ENCODE measurements around the gene SLC15A4.
"Not testable (repeated sequence)": the region's sequence is repeated elsewhere in the genome, so short reads cannot be mapped to it uniquely, and the experiment has no call there.

The SLC15A4 gene

DNA sequence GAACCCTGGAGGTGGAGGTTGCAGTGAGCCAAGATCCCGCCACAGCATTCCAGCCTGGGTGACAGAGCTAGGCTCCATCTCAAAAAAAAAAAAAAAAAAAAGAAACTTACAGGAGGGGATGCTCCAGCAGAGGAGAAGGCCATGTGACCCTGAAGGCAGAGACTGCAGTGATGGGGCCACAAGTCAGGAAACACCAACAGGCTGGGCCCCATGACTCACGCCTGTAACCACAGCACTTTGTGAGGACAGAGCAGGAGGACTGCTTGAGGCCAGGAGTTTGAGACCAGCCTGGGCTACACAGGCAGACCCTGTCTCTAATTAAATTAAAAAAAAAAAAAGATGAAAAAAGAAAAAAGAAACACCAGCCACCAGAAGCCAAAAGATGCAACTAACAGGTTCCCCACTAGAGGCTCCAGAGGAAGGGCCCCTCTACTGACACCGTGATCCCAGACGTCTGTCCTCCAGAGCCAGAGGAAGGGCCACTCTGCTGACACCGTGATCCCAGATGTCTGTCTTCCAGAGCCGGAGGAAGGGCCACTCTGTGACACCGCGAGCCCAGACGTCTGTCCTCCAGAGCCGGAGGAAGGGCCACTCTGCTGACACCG, 20.4 kb upstream of the SLC15A4 start:
- no peak for DNase-seq (ENCODE audit: extremely low read depth in 1 of 2, low read depth in 1 of 2)

DNA sequence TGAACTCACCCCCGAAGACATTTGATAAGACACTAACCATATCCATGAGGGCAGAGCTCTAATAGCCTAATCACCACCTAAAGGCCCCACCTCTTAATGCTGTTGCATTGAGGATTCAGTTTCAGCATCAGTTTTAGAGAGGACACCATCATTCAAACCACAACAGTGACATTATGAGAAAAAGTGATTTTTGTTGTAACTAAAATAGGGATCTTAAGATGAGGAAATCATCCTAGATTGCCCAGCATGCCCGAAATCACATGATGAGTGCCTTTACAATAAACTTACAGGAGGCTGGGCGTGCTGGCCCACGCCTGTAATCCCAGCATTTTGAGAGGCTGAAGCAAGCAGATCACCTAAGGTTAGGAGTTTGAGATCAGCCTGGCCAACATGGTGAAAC, 19.8 kb upstream of the SLC15A4 start:
- no peak for DNase-seq (ENCODE audit: extremely low read depth in 1 of 2, low read depth in 1 of 2)

DNA sequence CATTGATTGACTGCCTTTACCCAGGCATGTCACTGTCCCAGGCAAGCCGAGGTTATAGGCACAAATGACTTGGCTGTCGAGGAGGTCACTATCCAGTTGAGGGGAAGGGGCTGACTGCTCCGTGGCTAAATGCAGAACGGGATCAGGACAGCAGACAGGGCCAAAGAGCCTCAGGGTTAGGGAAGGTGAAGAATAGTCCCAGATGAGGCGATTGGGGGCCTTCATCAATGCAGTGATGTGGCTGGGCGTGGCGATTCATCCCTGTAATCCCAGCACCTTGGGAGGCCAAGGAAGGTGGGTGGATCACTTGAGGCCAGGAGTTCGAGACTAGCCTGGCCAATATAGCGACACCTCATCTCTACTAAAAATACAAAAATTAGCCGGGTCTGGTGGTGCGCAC, 18.8 kb upstream of the SLC15A4 start:
- DNase-seq (ENCODE audit: extremely low read depth in 1 of 2, low read depth in 1 of 2) = no peak

DNA sequence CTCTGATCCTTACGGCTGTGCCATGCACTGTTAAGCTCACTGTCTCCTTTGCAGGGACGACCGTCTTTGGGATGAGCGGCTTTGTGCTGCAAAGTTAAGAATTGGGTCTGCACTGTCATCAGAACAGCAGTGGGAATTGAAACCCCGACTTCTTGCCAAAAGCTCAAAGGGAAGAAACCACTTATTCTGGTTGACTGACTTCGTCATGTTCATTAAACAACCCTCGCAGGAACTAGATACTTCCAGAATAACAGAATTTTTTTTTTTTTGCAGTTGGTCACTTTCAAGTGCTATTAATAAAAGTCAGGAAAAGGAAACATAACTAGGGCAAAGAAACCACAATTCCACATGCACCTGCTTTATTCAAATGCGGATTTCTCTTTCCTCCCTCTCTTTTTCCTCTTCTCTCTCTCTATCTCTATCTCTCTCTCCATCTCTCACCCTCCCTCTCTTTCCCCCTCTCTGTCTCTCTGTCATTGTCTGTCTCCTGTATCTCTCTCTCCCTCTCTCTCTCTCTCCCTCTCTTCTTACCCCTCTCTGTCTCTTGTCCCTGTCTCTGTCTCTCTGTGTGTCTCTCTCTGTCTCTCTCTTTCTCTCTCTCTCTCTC, 17.2 kb upstream of the SLC15A4 start:
- no peak for DNase-seq (ENCODE audit: extremely low read depth in 1 of 2, low read depth in 1 of 2)

DNA sequence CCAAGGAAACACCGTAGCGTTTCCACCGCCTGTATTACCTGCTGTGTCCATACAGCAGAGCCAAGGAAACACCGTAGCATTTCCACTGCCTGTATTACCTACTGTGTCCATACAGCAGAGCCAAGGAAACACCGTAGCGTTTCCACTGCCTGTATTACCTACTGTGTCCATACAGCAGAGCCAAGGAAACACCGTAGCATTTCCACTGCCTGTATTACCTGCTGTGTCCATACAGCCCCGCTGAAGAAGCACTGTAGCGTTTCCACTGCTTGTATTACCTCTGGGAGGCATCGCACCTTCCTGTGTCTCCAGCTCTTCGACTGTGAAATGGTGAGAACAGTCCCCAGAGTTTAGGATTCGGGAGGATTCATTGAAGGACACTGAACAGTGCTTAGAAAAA, 16.1 kb upstream of the SLC15A4 start:
- not testable (repeated sequence) for DNase-seq (ENCODE audit: extremely low read depth in 1 of 2, low read depth in 1 of 2)

DNA sequence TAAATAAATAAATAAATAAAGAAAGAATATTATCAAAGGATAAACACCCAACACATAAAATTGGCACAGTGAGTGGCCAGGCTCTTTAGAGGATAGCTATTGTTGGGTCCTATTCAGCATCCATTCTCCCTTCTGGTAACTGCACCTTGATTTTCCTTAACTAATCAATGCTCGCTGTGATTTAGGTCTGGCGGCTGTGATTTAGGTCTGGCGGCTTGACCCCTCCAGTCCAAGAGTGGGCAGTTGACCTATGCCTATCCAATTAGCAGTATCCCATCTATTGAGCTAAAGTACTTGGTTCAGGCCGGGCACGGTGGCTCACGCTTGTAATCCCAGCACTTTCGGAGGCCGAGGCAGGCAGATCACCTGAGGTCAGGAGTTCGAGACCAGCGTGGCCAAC, 9.7 kb upstream of the SLC15A4 start:
- no peak for DNase-seq (ENCODE audit: extremely low read depth in 1 of 2, low read depth in 1 of 2)

DNA sequence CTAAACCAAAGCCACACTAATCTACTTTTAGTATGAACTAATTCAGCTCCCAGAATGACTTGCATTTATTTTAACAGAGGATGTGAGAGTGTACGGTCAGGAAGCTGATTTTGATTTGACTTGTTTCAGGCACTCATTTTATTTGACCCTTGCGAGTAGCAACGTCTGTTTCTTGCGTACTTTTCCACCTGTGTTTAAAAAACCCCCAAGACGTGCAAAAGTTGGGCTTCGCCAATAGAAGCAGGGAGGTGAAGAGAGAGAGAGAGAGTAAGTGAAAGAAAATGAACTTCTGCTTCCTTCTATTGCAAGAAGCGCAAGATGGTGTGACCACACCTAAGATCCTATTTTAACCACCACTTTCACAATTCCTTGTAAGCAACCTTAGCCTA, 6.7 kb upstream of the SLC15A4 start:
- DNase-seq (ENCODE audit: extremely low read depth in 1 of 2, low read depth in 1 of 2) = no peak

DNA sequence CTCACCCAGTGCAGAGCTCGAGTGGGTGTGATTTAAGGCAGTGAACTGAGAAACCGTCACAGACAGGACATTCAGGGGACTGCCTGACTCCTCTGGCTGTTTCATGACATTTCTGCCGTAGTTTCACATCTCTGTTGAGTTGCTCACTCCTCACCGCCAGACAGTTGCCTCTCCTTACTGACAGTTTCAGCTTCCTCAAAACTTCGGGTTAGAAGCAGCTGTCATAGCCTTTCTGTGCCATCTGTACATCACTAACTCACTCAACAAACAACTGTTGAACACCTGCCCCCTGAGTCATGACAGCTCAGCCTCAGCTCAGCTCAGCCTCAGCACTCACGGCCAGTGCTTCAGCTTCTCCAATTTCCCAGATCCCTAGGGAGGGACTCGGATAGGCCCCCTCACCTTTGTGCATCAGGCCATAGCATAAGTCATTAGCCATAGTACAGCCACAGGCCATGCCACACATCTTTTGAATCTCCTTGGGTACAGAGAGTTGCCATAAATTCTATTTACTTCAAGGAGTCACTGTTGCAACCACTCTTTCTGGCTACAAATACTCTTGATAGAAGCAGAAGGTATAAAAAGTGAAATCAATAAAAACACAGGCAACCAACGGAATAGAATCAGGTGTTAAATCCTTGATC, 6.2 kb upstream of the SLC15A4 start:
- no peak for DNase-seq (ENCODE audit: extremely low read depth in 1 of 2, low read depth in 1 of 2)

DNA sequence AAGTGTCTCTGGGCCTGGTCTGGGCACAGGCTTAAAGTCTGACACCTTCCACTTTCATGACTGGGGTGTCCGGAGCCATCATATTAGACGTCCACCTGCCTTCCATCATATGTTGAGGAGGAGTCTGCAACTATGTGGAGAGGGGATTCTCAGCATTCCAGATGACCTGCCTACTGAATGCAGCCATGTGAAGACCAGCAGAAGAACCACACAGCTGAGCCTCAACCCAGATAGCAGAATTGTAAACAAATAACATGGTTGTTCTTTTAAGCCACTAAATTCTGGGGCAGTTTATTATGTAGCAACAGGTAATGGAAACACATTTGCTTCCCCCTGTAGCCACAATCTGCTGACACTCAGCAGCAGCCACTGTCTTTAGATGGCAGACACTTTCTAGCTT, 4.0 kb upstream of the SLC15A4 start:
- no peak for DNase-seq (ENCODE audit: extremely low read depth in 1 of 2, low read depth in 1 of 2)

DNA sequence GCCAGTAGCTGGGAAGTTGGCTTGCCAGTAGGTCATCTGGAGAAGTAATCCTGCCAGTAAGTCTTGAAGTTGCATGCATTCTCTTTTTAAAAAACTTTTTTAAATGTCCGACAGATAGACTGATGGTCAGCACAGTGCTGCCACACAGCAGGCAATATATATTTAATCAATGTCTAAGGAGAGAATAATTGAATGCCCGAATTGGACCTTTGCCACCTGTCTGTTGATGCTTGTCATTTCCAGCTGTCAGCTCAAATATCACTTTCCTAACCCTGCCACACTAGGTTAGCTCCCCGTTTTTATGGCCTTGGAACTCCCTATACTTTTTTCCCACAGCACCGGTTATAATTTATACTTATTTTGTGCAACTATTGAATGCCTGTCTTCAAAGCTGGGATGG, 2.1 kb upstream of the SLC15A4 start:
- no peak for DNase-seq (ENCODE audit: extremely low read depth in 1 of 2, low read depth in 1 of 2)

DNA sequence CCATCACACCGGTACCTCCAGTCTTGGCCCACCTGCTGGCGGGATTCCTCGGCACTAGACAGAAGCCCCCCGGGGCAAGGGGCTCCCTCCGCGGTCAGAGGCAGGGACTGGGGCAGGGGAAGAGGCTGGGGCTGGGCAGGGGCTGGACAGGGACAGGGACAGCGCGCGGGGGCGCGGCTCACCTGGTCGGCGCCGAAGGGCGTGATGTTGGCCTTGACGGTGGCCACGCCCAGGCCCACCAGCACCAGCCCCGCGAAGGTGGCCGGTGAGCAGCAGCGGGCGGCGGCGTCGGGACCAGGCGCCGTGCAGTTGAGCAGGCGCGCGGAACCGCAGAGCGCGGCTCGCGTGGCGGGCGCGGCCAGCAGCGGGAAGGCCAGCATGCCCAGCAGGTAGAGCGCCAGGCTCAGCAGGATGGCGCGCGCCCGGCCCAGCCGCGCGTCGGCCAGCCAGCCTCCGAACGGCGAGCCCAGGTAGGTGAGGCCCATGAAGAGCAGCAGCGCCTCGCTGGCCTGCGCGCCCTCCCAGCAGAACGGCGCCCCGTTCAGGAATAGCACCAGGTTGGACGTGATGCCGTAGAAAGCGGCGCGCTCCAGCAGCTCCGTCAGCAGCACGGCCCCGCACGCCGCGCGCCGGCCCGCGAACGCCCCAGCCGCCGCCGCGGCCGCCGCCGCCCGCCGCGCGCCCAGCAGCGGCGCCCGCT, 392 bp downstream of the SLC15A4 start:
- no peak for DNase-seq (ENCODE audit: extremely low read depth in 1 of 2, low read depth in 1 of 2)

DNA sequence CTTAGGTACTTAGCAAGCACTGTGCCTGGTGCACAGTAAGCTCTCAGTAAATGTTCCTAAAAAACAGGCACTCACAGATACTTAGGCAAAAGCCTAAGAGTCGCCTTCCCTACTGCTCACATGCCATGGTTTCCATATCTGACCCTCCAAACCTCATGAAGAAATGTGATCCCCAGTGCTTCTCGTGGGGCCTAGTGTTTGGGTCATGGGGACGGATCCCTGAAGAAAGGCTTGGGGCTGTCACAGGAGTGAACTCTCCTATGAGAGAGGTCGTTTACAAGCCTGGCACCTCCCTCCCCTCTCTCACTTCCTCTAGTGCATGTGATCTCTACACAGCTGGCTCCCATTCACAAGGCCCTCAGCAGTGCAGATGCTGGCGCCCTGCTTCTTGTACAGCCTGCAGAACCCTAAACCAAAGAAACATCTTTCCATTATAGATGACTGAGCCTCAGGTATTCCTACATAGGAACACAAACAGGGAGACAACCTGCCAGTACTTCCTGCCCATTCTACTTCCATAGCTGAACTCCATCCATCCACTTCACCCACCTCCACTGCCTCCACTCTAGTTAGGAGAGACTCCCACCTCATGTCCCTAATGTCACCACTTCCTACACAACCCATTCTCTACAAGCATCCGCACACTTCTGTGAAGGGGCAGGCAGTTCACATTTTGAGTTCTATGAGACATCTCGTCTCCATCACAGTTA, 2.9 kb downstream of the SLC15A4 start:
- DNase-seq (ENCODE audit: extremely low read depth in 1 of 2, low read depth in 1 of 2) = no peak

DNA sequence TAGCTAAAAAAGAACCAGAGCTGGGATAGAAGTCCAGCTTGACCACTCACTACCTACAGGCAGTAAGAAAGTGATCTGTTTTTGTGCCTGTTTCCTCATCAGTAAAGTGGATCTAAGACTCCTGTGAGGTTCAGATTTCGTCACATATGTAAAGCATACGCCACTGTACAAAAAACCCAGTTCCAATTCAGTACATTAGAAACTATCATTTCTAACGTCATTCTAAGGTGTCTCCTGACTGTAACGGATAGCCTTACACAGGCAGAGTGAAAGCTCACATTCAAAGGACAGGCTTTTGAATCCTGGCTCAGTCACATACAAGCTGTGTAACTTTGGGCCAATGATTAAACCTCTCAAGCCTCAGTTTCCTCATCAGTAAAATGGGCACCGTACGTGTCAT, 3.5 kb downstream of the SLC15A4 start:
- DNase-seq (ENCODE audit: extremely low read depth in 1 of 2, low read depth in 1 of 2) = no peak

DNA sequence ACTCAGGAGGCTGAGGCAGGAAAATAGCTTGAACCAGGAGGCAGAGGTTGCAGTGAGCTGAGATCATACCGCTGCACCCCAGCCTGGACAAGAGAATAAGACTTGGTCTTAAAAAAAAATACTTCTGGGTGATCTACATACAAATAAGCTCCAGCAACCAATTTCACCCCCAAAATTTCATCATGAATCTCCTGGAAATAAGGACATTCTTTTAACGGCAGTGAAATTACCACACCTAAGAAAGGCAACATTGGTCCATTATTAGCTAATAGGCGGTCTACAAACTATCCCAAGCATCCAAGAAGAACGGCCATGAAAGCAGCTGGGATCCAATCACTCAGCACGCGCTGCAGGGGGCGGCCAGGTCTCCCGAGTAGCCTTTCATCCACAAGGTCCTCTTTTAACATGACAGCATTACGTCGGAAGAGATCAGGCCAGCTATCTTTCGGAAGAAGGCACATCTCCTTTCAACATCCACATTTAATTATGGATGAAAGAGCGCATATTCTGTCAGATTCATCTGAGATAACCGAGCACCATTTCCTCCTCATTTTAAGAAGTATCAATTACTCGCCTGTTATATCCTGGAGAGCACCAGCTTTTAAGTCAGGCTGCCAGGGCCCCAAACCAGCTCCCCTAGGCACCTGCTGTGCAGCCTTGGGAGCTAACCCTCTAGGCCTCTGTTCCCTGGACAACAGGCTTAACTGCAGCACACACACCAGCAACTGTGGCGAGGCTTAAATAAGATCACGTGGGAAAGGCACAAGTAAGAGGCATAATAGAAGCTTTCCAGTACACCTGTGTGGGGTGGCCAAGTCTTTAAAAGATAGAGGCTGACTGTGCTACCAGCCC, 4.2 kb downstream of the SLC15A4 start:
- no peak for DNase-seq (ENCODE audit: extremely low read depth in 1 of 2, low read depth in 1 of 2)

DNA sequence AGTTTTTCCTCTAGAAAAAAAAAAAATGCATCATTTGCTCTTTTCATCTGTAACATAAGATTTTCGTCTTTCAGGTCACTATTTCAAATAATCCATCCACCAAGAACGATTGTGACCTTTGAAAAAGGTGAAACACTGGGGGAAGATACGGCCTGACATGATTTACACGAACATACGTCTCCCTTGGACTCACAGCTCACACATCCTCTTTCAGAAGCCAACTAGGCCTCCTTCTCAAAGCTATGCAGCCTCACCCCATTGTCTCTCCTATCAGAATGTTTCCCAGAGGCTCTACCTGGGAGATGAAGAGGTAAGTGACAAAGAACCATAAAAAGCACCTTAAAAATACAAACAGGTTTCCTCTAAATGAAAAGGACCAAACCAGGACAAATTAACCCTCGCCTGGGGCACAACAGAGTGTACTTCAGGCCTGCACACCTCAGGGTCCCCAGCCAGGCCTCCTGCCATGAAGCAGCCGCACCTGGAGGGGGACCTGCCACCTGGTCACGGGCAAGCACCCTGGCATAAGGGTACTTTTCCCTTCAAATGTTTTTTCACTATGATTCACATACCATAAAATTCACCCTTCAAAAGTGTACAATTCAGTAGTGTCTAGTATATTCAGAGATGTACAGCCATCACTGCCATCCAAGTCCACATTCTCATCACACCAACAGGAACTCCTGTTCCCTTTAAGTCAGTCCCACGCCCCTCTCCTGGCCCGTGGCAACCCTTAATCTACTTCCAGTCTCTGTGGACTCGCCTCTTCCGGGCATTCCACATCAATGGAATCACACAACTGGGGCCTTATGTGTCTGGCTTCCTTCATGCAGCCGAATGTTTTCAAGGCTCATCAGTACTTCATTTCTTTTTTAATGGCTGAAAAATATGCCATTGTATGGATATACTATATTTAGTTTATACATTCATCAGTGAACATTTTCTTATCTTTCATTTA, 5.4 kb downstream of the SLC15A4 start:
- DNase-seq (ENCODE audit: extremely low read depth in 1 of 2, low read depth in 1 of 2) = no peak

DNA sequence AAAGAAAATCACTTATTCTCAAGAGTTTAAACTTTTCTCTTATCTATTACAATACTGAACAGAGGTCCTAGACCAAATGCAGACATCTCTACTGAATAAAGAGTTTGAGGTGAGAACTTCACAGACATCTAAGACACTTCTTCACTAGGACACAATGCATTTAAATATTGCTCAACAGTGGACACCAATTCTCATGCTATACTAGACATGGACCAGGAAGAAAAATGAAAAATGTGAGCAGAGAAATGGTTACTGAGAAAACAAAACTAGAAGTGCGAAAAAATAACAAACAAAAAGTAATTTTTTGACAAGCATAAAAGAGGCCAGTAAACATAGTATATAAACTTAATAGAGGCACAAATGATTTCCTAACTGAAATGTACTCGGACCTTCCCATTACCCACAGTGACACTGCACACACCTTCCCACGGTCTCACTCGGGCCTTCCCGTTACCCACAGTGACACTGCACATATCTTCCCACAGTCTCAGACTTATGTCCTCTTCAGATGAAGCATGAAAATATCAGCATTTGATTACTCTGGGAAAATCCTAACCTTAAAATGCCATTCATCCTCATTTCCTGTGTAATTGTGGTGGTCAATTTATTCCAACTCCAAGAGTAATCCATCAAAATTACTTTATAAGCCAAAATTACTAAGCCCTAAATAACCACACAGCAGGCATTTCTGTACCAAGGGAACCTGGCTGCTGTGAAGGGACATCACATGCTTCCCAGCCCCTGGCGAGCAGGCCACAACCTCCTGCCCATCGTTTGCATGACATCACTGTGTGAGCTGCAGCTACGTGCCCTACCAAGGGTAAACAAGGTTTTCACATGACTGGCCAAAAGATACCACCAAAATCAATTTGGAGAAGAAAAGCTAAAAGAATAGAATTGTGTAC, 6.4 kb downstream of the SLC15A4 start:
- DNase-seq (ENCODE audit: extremely low read depth in 1 of 2, low read depth in 1 of 2) = no peak

DNA sequence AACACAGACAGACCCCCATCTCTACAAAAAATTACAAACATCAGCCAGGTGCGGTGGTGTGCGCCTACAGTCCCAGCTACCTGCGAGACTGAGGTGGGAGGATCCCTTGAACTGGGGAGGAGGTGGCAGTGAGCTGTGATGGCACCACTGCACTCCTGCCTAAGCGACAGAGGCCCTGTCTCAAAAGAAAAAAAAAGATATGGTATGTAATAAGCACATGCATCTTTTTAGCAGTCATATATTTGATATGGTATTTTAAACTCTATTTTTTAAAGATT, 7.2 kb downstream of the SLC15A4 start:
- no peak for DNase-seq (ENCODE audit: extremely low read depth in 1 of 2, low read depth in 1 of 2)

DNA sequence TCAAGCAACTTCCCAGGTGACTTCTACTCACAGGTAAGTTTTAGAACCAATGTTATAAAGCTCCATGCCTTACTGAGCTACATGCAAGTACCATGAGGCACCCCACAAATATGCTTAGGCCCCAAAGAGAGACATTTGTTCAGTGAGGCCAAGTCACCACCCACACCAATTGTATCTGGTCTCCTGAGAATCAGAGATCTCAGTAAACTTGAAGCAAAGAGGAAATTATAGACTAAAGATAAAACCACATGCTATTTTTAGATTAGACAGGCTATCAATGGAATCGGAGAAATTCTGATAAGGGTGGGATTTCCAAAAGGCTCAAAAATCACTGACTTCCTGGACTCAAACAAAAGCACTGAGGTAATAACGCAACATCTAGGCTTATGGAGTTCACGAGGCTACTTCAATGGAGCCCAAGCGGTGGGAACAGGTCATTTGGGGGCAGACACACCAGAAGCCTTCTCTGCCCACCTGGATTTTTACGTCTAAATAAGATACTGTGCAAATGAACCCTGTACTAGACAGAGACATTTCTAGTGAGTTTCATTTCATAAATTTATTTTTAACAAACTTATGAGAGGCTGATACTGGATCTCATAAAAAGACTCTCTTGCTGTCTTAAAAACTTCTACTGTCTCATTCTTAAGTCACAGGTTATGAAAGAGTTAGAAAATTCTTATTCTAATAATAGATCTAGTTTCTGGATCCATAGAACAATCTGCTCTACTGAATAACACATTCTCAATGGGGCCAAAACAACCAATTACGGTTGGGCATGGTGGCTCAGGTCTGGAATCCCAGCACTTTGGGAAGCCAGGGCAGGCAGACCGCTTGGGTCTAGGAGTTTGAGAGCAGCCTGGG, 7.7 kb downstream of the SLC15A4 start:
- no peak for DNase-seq (ENCODE audit: extremely low read depth in 1 of 2, low read depth in 1 of 2)
